HG03066 (cell line): ENCODE data around the gene TSPAN15.
"Not testable (repeated sequence)": the region's sequence is repeated elsewhere in the genome, so short reads cannot be mapped to it uniquely, and the experiment has no call there.

Experiments
- ATAC-seq: cut with Tn5 transposase; IDR thresholded peaks from one replicate; pipeline ENCODE4 v1.9.1; 2021; ENCODE audit warnings: low read depth; ENCODE audit not compliant: unreplicated experiment

The TSPAN15 gene

DNA sequence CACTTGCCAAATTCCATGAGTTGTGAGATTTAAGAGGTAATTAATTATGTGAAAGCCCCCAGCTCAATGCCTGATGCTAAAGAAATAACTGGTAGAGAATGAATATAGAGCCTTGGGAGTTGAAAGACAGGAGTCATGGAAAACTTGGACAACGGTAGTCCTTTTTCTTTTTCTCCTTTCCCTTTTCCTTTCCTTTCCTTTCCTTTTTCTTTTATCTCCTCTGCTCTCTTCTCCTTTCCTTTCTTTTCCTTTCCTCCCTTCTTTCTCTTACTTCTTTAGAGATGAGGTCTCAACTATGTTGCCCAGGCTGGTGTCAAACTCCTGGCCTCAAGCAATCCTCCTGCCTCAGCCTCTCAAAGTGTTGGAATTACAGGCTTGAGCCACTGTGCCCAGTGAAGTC lies 7.9 kb upstream of the TSPAN15 start:
- no peak for ATAC-seq

DNA sequence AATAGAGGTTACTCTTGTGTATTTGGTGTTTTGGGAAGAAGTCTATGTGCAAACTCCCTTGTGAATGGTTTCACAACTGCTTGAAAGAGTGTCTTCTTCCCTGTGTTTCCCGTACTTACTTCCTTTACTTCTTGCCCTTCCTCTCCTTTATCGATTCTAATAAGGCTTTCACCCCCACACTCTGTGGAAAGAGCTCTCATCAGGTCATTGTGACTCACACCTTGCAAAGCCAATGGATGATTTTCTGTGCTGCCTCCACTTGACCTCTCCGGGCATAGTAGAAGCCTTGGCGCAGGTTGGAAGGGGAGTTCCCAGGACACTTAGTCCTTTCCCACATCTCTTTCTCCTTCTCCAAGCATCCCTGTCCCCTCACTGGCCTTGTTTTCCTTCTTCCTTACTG lies 6.2 kb upstream of the TSPAN15 start:
- ATAC-seq = no peak

DNA sequence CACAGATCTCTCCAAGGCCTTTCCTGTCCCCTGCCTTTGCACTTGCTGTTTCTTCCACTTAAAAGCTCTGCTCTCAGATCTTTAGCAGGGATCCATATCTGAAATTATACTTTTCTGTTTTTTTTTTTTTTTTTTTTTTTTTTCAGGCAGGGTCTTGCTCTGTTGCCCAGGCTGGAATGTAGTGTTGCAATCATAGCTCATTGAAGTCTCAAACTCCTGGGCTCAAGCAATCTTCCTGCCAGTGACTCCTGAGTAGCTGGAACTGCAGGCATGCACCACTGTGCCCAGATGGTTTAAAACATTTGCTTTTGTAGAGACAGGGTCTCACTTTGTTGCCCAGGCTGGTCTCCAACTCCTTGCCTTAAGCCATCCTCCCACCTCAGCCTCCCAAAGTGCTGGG lies 5.0 kb upstream of the TSPAN15 start:
- no peak for ATAC-seq

DNA sequence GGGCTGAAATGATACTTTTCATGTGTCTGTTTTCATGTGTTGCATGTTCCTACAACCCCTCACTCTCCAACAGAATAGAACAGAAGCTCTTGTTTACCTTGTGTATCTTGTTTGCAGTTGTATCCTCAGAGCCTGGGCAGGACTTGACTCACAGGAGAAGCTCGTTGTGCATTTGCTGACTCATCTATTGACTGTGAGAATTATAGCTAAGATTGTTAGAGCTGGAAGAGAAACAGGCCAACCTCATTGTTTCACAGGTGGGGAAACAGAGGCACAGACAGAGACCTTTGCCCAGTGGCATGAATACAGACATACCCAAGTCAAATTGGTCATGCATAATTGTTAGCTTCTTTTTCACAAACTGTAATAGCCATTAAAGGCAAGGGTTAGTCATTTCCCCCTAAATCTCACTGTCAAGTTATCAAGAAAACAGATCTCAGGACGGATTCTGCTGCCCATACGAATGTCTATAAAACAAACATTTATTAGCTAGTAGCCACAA lies 4.6 kb upstream of the TSPAN15 start:
- no peak for ATAC-seq

DNA sequence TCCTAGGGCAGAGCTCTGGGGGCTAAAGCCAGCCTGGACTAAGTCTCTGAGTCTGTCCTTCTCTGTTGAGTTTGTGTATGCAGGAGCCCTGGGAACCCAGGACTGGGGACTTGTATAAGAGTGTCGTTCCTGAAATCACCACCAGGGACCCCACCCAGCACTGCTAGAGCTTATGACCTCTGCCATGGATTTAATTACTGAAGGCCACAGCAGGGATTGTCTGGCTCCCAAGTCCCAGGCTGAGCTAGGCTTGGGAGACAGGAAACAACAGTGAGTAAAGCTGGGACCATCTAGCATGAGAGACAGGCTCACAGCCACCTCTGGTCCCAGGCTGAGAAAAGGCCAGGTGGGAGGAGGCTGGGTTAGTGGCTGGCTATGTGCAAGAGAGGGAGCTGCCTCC lies 1.4 kb upstream of the TSPAN15 start:
- no peak for ATAC-seq

DNA sequence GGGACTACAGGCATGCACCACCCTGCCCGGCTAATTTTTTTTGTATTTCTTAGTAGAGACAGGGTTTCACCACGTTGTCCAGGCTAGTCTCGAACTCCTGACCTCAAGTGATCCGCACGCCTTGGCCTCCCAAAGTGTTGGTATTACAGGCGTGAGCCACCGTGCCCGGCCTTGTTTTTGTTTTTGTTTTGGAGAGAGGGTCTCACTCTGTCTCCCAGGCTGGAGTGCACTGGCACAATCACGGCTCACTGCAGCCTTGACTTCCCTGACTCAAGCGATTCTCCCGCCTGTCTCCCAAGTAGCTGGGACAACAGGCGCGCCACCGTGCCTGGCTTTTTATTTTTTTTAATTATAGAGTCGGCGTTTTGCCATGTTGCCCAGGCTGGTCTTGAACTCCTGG lies 870 bp upstream of the TSPAN15 start:
- not testable (repeated sequence) for ATAC-seq

DNA sequence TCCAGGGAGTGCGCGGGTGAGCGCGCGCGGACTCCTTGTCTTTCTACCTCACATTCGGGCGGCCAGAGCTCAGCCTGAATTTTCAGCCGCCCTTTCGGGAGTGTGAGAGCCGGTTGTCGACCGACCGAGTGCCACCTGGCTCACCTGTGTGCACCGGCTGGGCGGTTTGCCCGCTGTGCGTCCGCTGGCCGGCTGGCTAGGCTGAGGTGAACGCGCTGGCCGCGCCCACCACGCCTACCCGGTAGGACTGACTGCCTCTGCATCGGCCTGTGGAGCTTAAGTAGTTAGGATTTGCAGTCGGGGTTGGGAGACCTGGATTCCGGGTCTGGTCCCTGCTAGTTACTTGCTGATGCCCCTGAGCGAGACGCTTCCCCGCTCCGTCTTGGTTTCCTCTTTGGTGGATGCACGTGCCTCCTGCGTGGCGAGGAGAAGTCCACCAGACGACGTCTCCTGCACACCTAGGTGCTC lies 553 bp downstream of the TSPAN15 start:
- no peak for ATAC-seq

DNA sequence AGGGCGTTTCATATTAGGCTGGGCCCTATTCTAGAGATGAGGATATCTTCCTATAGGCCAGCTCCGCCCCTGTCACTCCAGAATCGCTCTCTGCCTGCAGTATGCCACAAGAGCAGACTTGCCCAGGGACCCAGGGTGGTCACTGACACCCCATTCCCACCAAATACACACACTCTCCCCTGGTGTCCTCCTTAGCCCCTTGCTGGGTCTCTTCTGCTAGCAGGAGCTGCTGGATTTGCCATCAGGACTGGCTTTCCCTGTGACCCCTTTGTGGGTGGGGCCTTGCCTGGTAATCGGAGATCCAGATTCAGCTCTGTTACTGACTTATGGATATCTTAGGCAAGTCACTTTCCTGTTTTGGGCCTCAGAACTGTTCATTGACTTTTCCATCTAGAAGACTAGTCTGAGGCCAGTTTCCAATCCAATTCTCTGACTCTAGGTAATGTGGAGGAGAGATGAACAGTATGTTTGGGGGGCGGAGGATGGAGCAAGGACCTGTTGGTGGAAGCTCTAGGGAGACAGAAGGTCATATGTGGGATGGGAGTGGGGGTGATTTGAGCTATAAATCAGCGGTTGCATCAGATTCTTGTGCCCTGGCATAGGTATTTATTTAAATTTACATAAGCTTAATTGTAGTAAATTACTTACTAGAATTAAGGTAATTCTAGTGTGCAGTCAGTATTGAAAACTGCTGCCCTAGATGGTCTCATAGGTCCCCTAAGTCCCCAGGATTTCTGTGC lies 1.6 kb downstream of the TSPAN15 start:
- ATAC-seq = no peak

DNA sequence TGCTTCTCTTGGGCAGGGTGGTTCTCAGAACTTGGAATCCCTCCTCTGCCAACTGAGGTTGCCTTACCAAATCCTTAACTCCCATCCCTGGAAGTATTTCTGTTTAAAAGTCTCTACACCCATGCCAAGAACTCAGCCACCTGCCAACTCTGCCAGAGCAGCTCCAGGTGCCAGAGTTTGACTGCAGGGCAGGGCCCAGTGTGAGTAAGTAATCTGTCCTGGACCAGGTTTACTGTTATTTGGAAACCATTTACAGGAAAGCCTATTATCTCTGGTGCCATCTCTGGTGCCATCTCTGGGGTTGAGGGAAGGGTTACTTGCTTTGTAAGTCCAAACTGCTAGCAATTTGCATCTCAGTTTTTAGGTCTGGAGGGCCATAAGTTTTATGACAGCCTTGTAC lies 2.5 kb downstream of the TSPAN15 start:
- no peak for ATAC-seq

DNA sequence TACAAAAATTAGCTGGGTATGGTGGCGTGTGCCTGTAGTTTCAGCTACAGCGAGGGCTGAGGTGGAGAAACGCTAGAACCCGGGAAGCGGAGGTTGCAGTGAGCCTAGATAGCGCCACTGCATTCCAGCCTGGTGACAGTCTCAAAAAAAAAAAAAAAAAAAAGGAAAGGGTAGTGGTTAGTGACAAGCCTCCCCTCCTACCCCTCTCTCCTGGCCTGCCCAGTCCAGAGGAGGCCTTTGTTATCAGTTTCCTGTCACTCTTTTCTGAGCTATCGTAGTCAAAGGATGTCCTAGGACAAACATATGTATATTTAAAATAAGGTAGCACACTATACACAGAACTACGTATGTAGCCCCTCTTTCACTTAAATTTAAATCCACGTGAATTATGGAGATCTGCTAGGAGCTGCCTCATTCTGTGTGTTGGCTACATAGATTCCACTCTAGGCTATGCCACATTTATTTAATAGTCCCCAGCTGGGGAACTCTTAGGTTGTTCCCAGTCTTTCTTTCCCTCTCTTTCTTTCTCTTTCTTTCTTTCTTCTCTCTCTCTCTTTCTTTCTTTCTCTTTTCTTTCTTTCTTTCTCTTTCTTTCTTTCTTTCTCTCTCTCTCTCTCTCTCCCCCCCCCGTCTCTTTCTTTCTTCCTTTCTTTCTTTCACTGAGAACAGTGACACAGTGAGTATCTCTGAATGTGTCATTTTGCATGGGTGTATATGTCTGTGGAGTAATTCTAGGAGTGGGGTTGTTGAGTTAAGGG lies 3.9 kb downstream of the TSPAN15 start:
- no peak for ATAC-seq

DNA sequence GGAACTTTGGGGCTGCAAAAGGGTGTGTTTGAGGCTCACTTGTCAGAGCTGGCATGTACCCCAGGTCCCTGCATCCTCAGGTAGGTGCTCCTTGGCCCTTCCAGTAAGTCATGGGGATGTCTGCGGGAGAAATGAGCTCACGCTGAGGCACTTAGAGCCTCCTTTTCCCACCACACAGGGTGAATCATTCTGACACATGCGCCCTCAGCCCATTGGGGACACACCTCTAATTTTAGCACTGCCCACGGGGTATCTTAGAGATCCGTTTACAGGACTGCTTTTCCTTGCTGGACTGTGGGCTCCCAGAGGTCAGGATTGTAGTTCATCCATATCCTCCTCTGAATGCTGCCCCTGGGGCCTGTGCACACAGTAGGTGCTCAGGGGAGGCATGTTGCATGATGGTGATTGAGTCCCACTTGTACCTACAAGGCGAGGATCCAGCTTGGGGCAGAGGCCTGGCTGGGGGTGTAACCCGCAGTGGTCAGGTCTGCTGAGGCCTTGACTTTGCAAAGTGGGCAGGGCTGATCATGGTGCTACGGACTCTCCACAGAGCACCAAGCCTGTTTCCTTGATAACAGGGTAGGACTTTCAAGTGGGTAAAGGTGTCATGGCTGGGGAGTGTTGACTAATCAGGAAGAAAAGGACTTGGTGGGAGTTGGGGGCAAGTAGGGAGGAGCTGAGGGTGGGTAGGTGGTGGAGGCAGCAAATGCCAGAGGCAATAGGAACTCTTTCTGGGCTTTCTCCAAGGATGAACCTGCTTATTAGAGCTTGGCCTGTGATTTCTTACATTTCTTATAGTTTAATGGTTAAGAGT lies 5.8 kb downstream of the TSPAN15 start:
- no peak for ATAC-seq

DNA sequence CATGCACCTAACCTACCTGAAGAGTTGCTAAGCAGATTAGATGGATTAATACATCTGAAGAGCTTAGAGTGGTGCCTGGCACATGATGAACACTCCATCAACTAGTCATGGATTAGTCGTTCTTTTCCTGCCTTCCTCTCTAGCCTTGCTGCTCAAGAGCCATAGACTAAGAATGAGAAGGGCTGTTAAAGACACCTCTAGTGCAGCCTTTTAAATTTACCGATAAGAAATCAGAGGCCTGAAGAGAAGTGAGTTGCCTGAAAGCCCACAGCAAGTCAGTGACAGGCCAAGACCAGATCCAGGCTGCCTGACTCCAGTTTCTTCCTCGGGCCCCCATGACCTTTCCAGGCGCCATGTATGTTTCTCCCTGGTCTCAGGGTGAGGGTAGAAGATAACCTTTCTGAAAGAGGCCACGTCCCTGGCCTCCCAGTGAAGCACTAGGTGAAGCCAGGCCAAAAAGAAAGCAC lies 6.5 kb downstream of the TSPAN15 start:
- ATAC-seq = no peak

DNA sequence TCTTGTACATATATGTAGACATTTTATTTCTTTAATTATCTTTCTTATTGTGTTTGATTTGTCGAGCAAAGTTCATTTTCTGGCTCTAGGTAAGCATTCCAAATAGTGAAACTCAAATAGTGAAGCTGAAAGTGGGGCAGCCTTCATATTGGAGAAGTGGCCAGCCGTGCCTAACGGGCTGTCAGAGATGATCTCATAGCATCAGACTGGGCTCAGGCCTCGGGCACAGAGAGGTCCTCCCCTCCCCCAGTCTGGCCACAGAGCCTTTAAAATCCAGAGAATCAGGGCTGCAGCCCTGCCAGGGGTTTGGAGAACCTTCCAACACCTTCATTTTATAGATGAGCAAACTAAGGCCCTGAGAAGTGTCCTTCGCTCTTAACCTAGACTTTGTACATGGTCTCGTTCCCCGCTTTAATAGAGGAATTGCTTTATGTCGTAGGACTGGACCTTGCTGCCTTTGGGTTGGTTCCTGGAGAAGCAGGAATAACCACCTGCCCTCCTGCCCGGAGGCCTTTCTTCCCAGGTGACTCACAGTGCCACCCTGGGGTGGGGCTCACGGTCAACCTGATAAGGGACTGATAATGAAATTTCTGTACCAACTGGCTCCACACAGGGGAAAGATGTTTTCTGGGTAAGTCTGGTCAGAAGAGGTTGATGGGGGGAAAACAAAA lies 7.3 kb downstream of the TSPAN15 start:
- ATAC-seq = no peak

DNA sequence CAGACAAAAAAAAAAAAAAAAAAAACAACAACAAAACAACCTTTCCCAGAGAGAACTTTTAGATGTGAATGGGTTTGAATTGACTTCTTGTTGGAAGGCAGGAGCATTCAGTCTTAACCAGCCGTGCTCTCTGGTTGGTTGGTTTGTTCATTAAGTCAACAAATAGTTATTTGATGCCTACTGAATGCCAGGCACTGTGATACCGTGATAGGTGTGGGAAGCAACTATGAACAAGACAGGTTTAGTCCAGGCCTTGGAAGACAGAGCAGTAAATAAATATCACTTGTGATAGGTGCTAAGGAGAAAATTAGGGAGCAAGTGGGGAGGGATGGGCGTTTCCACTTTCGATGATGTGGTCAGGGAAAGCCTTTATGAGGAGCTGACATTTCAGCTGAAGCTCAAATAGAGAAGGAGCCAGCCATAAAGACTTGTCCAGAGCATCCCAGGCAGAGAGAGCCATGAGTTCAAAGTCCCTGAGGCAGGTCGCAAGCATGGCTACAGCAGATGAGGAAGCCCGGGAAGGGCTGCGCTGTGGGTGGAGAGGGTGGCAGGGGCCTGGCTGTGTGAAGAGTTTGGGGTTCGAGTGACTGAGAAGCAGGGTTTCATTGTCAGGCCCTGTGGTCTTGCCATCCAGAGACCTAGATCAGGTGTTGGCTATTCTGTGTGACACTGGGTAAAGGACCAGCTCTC lies 8.0 kb downstream of the TSPAN15 start:
- no peak for ATAC-seq

DNA sequence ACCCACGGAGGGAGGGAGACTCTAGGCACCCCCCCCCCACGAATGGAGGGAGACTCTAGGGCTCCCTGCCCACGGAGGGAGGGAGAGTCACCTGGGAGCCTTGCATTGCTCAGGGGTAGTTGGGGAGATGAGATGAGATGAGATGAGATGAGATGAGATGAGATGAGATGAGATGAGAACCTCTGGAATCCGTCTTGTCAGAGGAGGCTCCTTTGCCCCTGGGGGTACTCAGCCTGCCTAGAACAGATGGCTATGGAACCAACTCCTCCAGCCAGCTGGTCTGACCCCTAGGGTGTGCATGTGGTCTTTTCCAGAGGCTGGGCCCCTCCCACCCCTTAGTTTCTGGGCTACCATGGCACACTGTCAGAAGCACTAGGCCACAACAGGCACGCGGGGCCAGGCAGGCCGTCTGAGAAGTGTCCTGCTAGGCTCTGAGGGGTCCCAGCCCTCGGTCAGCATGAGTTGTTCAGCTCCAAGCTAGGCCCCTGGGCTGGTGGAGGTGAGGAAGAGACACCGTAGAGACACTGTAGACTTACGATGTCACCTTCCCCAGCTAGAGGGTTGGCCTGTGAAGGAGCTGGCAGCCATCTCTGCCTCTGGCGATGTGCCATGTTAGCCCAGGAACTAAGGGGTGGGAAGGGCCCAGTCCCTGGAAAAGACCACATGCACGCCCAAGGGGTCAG lies 8.8 kb downstream of the TSPAN15 start:
- ATAC-seq = no peak

DNA sequence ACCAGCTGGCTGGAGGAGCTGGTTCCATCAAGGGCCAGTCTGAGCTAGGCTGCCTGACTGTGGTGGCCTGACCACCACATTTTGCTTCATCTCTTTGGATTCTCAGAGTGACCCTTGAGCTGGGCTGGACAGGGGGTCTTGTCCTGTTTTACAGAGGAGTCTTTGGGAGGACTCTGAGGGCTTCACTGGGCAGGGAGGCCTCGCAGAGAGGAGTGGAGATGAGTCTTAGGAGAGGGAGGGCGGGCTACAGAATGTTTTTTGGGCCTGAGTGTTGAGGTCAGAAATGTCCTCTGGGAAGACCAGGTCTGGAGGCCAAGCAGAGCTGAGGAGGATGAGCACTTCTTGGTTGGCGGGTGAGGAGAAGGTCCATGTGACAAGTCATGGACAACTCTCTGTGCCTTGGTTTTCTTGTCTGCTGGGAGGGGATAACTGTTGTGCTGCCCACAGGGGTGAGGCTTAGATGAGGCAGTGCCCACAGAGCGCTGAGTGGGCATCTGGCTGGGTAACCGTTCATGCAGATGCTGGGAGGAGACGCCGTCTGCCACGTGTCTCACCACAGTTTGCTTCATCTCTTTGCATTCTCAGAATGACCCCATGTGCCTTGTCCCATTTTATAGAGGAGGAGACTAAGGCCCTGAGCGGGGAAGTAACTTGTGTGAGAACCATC lies 9.4 kb downstream of the TSPAN15 start:
- ATAC-seq = no peak

DNA sequence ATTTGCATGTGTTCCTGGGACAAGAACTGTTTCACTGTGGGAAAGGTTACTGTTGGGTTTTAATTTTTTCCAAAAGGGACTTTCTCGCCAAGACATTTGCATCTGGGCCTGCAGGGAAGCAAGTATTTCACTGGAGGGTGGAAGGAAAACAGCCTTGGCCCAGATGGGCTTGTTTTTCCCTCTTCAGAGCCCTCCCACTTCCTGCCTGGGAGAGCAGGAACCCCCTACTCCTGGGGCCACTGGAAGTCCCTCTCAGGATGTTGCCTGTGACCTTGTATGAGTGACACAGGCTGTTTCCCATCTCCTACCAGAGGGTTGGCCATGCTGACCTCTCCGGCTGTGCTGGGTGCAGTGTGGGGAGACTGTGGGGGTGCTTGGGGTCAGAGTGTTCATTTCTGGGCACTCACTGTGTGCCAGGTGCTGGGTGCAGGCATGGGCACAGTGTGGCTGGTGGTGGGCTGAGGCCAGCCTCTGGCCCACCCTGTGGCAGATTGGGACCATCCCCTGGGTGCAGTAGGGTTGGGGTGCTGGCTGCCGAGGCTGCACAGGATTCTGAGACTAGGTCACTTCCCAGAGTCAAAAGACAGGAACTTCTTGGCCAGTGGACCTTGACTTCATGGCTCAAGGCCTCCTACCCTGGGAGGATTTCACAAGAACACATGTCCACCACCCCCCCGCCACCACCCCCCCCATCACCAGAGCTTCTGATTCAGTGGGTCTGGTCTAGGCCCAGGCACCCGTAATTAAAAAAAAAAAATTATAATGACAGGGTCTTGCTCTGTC lies 10.2 kb downstream of the TSPAN15 start:
- no peak for ATAC-seq

DNA sequence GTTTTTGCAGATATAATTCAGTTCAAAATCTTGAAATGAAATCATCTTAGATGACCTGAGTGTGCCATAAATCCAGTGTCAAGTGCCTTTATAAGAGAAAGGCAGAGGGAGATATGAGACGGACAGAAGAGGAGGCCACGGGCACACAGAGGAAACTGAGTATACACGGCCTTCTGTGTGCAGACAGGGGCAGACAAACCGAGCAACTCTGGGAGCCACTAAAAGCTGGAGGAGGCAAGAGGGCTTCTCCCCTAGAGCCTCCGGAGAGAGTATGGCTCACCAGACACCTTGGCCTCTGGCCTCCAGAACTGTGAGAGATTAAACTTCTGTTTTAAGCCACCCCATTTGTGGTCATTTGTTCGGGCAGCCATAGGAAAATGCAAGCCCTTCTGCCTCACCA lies 12.6 kb downstream of the TSPAN15 start:
- no peak for ATAC-seq
